Pancreas (tissue), 10 donors: ENCODE data around the gene FBXW2. TPM values are rescaled to one million over a fixed set of nuclear protein-coding genes. Genes with fewer than 3 reads are reported as not detected.
A peak's percentile ranks its signal among the peaks of the same experiment; 100 is the strongest.

Experiments
- ATAC-seq, 4 donors: fragments of 200-7000 bp; cut with Tn5 transposase; one replicate each; pipeline versions ENCODE4 v1.8.0 to v1.9.1; 2020; ENCODE audit warnings: mild to moderate bottlenecking in 4 of 4, moderate library complexity in 4 of 4
- DNase-seq, 6 donors: peaks; one replicate each; pipeline ENCODE4 v3.0.0-alpha.2; 2020
- FAIRE-seq: peaks from 2 replicates; lab custom pipeline; 2012; peaks lifted over from hg19 to GRCh38; lab: Jason Lieb, UNC
- H3K27ac ChIP-seq, 4 donors: fragments of 200-600 bp; sonication (generic); 1 replicate in 3 of 4; 2 replicates in 1 of 4; pipeline versions ENCODE4 v1.5.0 to v1.8.0; 2020
- H3K27me3 ChIP-seq, 4 donors: fragments of 200-600 bp; one replicate each; pipeline ENCODE4 v1.8.0; 2021
- H3K36me3 ChIP-seq, 3 donors: fragments of 200-600 bp; sonication (generic) in 1 of 3; one replicate each; pipeline versions ENCODE4 v1.5.0 to v1.8.0; 2020 to 2021
- H3K4me1 ChIP-seq, 3 donors: fragments of 200-600 bp; one replicate each; pipeline ENCODE4 v1.8.0; 2021
- H3K4me3 ChIP-seq, 4 donors: fragments of 200-600 bp; sonication (generic) in 2 of 4; one replicate each; pipeline versions ENCODE4 v1.5.0 to v1.8.0; 2020 to 2021
- H3K9me3 ChIP-seq, 4 donors: fragments of 200-600 bp; one replicate each; pipeline ENCODE4 v1.8.0; 2021
- WGBS, 2 donors: extraction: QIAGEN DNeasy Blood & Tissue Kit; methylation state at CpG; one replicate each; pipeline ENCODE4 v1.1.7; 2013; 5-methylcytosine and 5-hydroxymethylcytosine counted together
- intact Hi-C, 3 donors: fragments of 100-400 bp; cut with DNase I; formaldehyde crosslinking; loops; one replicate each; pipeline versions ENCODE4 v1.11.1 to v1.14.2; 2022
- polyA plus RNA-seq, 2 donors: library from polyadenylated mRNA; stranded (reverse); fragments of 200-250 nt; gene quantifications; one replicate each; pipeline ENCODE4 v1.2.3, GENCODE V29; 2013
- total RNA-seq, 6 donors: library from RNA; stranded (reverse); fragmentation: NEBNext Ultra II Directional in 4 of 6; extraction: Animal tissue kit (Norgen Biotek cat#: 25700) in 4 of 6; gene quantifications; one replicate each; pipeline versions ENCODE4 v1.2.1 to v1.2.4, GENCODE V29; 2021 to 2023
- TF ChIP-seq, protein P1 (sequence below), 4 donors: fragments of 200-600 bp; sonication (generic) in 3 of 4; IDR thresholded peaks; one replicate each; pipeline versions ENCODE4 v1.5.0 to v1.8.0; 2021; ENCODE audit warnings: antibody characterized with exemption in 4 of 4
- donor health status: healthy with polysubstance abuse.
- donor health status: DM: no; HTN: no; CAD: no; lungs with moderate emphysema.
- donor health status: DM: no; HTN: no; CAD: no.
- donor health status: control.
- donor health status: control.
- donor health status: Bipolar disorder and iron deficiency.
- donor health status: DM: yes; HTN: yes; CAD: no.
- donor health status: DM: no; HTN: no; CAD: no.
- donor health status: DM: no; HTN: no; CAD: no.
- donor health status: DM: yes; HTN: yes; CAD: no.

Gene FBXW2, protein sequence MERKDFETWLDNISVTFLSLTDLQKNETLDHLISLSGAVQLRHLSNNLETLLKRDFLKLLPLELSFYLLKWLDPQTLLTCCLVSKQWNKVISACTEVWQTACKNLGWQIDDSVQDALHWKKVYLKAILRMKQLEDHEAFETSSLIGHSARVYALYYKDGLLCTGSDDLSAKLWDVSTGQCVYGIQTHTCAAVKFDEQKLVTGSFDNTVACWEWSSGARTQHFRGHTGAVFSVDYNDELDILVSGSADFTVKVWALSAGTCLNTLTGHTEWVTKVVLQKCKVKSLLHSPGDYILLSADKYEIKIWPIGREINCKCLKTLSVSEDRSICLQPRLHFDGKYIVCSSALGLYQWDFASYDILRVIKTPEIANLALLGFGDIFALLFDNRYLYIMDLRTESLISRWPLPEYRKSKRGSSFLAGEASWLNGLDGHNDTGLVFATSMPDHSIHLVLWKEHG
- total RNA-seq (10 to 100 TPM; 19.7 to 35.5 (median 22.8) TPM), polyA plus RNA-seq (1 to 10 TPM; 6.4 to 10.0 TPM)

DNA sequence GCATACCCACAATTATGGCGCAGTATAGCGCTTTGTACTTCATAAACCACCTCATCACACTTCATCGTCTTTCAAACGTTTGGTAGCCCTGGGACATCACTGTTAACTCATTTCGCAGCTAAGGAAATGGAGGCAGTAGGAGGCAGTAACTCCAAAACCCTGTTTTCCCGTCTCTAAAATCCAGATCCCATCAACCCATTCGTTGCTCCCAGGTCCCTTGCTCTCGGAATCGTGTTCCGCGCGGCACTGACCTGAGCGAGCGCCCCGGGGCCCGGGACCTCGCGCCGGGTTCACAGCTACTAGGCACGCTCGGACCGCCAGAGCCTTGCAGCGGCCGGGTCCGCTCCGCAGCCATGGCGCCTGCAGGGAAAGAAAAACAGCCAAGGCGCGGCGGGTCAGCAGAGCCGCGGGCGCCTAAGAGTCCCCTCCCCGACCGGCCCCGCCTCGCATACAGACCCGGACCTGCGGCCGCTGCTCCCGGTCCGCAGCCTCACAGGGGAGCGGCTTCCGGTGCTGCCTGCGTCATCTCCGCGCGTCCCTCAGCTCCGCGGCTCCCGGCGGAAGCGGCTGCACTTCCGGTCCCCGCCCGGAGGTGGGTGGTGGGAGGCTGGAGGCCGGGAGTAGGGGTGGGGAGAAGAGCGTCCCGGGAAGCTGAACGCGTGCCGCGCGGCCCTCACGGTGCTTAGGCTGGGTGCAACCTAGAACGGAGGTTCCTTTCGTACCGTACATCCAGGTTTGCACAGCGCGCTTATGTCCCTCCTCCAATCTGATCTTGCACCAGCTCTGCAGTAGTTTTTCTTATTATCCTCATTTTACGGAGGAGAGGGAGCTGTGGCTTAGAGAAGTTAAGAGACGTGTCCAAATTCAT, at the start of gene FBXW2:
Gene FBXW2 (minus strand): TSS at position 519 of the 868 bp plus-strand sequence. CDS start 5,158 bp downstream, outside the sequence.
- Histone ChIP-seq H3K36me3 (no peaks in the 10 kb centered on the region), H3K9me3 (no peaks in the 10 kb centered on the region), H3K4me3 (peak within 1 kb of the TSS; percentile 78 to 99 (median 87)), H3K27ac (peak within 1 kb of the TSS; percentile 81 to 83 (median 82)), H3K27me3 (no peaks in the 10 kb centered on the region), H3K4me1 (peaks cover 13 to 30% (median 24%) of the 10 kb centered on the region in 3 donors)
- DNase-seq (peak; percentile 86 to 96 (median 92)), FAIRE-seq (no peak), ATAC-seq (peak; percentile 99 to 100 (median 100))
- intact Hi-C loops, result no loop called here
- WGBS, 2 donors, result 0 to 1% methylated on average over 70 to 72 of the region's 72 CpGs
- TF ChIP-seq, protein P1, sequence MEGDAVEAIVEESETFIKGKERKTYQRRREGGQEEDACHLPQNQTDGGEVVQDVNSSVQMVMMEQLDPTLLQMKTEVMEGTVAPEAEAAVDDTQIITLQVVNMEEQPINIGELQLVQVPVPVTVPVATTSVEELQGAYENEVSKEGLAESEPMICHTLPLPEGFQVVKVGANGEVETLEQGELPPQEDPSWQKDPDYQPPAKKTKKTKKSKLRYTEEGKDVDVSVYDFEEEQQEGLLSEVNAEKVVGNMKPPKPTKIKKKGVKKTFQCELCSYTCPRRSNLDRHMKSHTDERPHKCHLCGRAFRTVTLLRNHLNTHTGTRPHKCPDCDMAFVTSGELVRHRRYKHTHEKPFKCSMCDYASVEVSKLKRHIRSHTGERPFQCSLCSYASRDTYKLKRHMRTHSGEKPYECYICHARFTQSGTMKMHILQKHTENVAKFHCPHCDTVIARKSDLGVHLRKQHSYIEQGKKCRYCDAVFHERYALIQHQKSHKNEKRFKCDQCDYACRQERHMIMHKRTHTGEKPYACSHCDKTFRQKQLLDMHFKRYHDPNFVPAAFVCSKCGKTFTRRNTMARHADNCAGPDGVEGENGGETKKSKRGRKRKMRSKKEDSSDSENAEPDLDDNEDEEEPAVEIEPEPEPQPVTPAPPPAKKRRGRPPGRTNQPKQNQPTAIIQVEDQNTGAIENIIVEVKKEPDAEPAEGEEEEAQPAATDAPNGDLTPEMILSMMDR (IDR thresholded peaks at IDR 0.05), result no peak

DNA sequence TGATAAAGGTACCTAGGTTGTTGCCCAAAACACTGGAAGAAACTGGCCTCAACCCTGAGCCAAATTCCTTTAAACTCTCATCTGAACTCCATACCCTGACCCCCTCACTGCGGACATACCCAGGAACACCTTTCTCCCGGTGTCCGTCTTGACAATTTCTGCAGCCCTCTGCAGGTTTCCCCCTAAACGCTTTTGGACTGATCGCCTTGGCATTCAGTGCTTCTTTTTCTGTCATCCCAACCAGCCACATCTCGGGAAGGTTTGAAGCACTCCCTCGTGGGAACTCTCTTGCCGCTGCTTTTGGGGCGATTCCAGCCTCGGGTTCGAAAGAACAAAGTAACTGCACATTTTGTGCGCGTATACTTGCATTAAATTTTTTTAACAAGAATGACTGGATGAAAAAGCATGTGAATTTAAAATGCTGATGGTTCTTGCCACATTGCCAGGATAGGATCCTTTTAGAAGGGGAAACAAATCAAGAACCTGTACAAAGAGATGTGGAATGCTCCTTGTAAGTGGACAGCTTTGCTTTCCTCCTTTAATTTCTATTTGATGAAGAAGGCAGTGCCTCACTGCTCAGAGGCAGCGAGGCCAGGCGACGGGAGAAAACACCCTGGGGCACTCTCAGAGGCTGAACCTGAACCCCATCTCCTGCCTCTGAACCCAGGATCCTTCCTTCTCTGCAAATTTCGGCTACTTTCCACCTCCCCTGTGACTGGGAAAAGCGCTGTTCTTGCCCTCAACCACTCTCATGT, 48.9 kb upstream of the FBXW2 start:
- TF ChIP-seq, protein P1 (IDR thresholded peaks at IDR 0.05), result no peak
- peaks cover 0 to 6% (median 4%) of the 10 kb centered on the region in 3 donors for H3K4me1 ChIP-seq
- DNase-seq, result peak in 1 of 6 donors; percentile 15

DNA sequence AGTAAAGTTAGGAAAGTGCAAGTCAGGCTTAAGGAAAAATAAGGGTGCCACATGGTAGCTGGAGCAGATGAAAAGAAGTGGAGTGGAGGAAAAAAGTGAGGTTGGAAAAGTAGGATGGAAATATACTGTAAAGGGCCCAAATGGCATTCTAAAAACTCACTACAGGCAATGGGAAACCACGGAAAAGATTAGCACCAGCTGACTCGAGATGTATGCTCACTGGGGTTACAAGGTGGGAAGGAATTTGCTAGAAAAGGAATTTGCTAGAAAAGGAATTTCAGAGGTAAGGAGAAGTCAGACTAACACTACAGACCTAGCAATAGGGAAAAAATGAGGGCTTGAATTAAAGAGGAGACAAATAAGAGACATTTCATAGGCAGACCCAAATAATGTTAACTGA, 45.9 kb upstream of the FBXW2 start:
- Histone ChIP-seq H3K9me3 (no peaks in the 10 kb centered on the region), H3K4me1 (peaks cover 0 to 6% (median 0%) of the 10 kb centered on the region in 3 donors), H3K27me3 (no peaks in the 10 kb centered on the region), H3K27ac (no peak overlapping the region), H3K4me3 (no peak overlapping the region), H3K36me3 (no peaks in the 10 kb centered on the region)
- no peak for FAIRE-seq
- TF ChIP-seq, protein P1 (IDR thresholded peaks at IDR 0.05), result no peak
- intact Hi-C loops, result no loop called here
- no peak for ATAC-seq
- 69 to 87% methylated on average over 2 of the region's 2 CpGs for WGBS, 2 donors
- no peak for DNase-seq

More for the DNA sequence above, 48.9 kb upstream of the FBXW2 start:
- FAIRE-seq (no peak), ATAC-seq (peak; percentile 7 to 49 (median 26))
- Histone ChIP-seq H3K36me3 (no peaks in the 10 kb centered on the region), H3K27me3 (no peaks in the 10 kb centered on the region), H3K27ac (peak overlapping the region; percentile 91 to 97 (median 94)), H3K4me3 (peak overlapping the region; percentile 52 to 64 (median 62)), H3K9me3 (no peaks in the 10 kb centered on the region)
- intact Hi-C loops, result no loop called here
- WGBS, 2 donors, result 34 to 53% methylated on average over 18 of the region's 18 CpGs

DNA sequence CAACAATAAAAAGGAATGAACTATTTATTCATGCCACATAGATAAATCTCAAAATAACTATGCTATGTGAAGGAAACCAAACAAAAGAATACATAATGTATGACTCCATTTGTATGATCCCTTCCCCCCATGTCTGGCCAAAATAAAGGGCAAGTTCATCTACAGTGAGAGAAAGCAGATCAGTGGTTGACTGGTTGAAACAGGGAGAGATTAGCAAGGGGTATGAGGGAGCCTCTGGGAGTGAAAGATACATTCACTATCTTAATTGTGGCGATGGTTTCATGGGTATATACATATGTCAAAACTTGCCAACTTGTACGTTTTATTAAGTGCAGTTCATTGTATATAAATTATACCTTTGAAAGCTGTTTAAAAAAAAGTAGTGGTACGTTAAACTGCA, 44.7 kb upstream of the FBXW2 start:
- H3K27ac ChIP-seq, result no peak overlapping the region
- ATAC-seq (no peak), DNase-seq (no peak), FAIRE-seq (no peak)
- no peak overlapping the region for H3K4me3 ChIP-seq
- H3K4me1 ChIP-seq, result no peaks in the 10 kb centered on the region
- 89 to 95% methylated on average over 3 of the region's 3 CpGs for WGBS, 2 donors
- intact Hi-C loops, result no loop called here
- TF ChIP-seq, protein P1 (IDR thresholded peaks at IDR 0.05), result no peak
- H3K27me3 ChIP-seq, result no peaks in the 10 kb centered on the region
- H3K36me3 ChIP-seq, result no peaks in the 10 kb centered on the region
- no peaks in the 10 kb centered on the region for H3K9me3 ChIP-seq
